ENCODE measurements around the gene WDR59.
"Not testable (repeated sequence)": the region's sequence is repeated elsewhere in the genome, so short reads cannot be mapped to it uniquely, and the experiment has no call there.

Gene WDR59

DNA sequence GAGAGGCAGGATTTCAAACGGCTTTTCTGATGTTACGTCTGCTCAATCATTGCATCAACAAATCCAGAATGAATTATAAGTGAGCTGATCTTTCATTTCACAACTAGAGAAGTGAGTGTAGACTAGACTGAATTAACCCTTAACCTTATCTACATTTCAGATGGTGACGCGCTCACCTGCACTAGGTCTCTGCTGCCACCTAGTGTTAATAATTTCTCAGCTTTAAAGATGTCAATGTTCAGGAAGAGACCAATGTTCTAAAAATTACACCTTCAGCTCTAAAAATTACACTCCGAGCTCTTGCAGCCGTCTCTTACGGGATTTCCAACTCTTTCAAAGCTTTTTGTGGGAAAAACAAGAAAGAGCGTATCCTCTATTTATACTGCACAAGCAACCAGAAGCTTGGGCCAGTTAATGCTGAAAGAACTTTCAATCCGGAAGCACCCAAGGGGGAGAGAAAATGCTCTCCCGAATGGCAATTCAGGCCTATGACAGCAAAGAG lies 122.1 kb downstream of the WDR59 start:
- no peak overlapping the region for H3K4me3 ChIP-seq (ENCODE audit: extremely low read depth, insufficient read depth, low read length, poor library complexity, severe bottlenecking)
- peaks cover 9% of the 10 kb centered on the region for H3K4me1 ChIP-seq (ENCODE audit: control insufficient read depth, insufficient read depth, low read length, poor library complexity, severe bottlenecking)
- H3K27ac ChIP-seq (ENCODE audit: low read depth, low read length, severe bottlenecking), result no peak overlapping the region
- 38 to 45% methylated on average over 4 to 6 of the region's 10 CpGs for WGBS, 2 experiments (ENCODE audit: insufficient coverage in 2 of 2)
- no peaks in the 10 kb centered on the region for H3K36me3 ChIP-seq (ENCODE audit: control insufficient read depth, insufficient read depth, low read length)
- peaks cover 3% of the 10 kb centered on the region for H3K9me3 ChIP-seq (ENCODE audit: control insufficient read depth, low read length)

- H3K36me3 ChIP-seq (ENCODE audit: control insufficient read depth, insufficient read depth, low read length), result no peaks in the 10 kb centered on the region
- WGBS, 2 experiments (ENCODE audit: insufficient coverage in 2 of 2), result 83 to 88% methylated on average over 1 to 2 of the region's 4 CpGs
- no peaks in the 10 kb centered on the region for H3K9me3 ChIP-seq (ENCODE audit: control insufficient read depth, low read length)
- no peaks in the 10 kb centered on the region for H3K4me1 ChIP-seq (ENCODE audit: control insufficient read depth, insufficient read depth, low read length, poor library complexity, severe bottlenecking)
- no peak overlapping the region for H3K27ac ChIP-seq (ENCODE audit: low read depth, low read length, severe bottlenecking)
- H3K4me3 ChIP-seq (ENCODE audit: extremely low read depth, insufficient read depth, low read length, poor library complexity, severe bottlenecking), result no peak overlapping the region
These were observed 132.4 kb downstream of the WDR59 start for GRCh38 chr16:74852500-74852875.

DNA sequence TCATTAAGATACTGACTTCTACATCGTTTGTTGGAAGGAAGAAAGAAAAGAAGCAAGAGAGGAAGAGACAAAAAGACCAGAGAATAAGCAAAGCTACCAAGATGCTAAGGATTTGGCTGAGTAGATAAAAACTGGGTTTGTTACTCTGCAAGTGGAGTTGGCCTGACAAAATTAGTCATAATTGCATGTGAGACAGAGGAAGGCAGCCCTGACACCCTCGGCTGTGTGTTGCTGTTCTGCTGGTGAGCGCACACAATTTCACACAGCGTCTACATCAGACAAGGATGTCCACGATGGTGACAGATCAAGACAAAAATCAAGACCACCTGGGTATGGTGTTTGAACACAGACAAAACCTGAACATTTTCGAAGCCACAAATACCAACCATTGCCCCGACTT lies 134.9 kb downstream of the WDR59 start:
- Histone ChIP-seq H3K4me1 (ENCODE audit: control insufficient read depth, insufficient read depth, low read length, poor library complexity, severe bottlenecking) (no peaks in the 10 kb centered on the region), H3K36me3 (ENCODE audit: control insufficient read depth, insufficient read depth, low read length) (no peaks in the 10 kb centered on the region), H3K27ac (ENCODE audit: low read depth, low read length, severe bottlenecking) (no peak overlapping the region), H3K4me3 (ENCODE audit: extremely low read depth, insufficient read depth, low read length, poor library complexity, severe bottlenecking) (no peak overlapping the region), H3K9me3 (ENCODE audit: control insufficient read depth, low read length) (no peaks in the 10 kb centered on the region)
- WGBS, 2 experiments (ENCODE audit: insufficient coverage in 2 of 2), result 76 to 84% methylated on average over 6 to 7 of the region's 7 CpGs

DNA sequence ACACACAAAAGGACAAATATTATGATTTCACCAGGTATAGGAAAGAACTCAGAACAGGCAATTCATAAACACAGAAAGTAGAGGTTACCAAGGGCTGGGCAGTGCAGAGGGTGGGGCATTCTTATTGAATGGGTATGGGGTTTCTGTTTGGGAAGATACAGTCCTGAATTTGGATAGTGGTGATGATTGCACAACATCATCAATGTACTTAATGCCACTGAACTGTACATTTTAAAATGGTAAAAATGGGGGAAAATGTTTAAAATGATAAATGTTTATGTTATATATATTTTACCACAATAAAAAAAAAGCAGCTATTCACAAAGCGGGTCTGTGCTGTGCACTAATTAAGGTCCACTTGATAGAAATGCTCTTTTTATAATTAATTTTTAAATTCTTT lies 137.7 kb downstream of the WDR59 start:
- Histone ChIP-seq H3K9me3 (ENCODE audit: control insufficient read depth, low read length) (no peaks in the 10 kb centered on the region), H3K4me3 (ENCODE audit: extremely low read depth, insufficient read depth, low read length, poor library complexity, severe bottlenecking) (no peak overlapping the region)
- WGBS, 2 experiments (ENCODE audit: insufficient coverage in 2 of 2), result no CpG with 5 or more reads among the region's 1 CpG

DNA sequence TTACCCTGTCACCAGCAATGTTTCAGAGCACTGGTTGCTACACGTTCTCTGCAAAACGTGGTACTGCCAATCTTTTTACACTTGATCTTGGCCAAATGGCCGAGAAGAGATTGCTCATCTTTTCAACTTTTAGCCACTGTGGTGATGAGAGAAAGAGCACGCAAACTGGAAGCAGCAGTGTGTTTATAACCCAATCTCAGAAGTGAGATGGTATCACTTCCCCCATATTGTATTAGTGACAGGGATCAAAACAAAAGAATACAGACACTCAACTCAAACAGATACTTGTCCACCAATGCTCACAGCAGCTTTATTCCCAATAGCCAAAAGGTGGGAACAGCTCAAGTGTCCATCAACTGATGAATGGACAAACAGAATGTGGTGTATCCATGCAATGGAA lies 138.2 kb downstream of the WDR59 start:
- WGBS, 2 experiments (ENCODE audit: insufficient coverage in 2 of 2), result 95 to 98% methylated on average over 3 to 4 of the region's 4 CpGs
- no peaks in the 10 kb centered on the region for H3K36me3 ChIP-seq (ENCODE audit: control insufficient read depth, insufficient read depth, low read length)
- no peak overlapping the region for H3K4me3 ChIP-seq (ENCODE audit: extremely low read depth, insufficient read depth, low read length, poor library complexity, severe bottlenecking)
- no peaks in the 10 kb centered on the region for H3K4me1 ChIP-seq (ENCODE audit: control insufficient read depth, insufficient read depth, low read length, poor library complexity, severe bottlenecking)
- no peak overlapping the region for H3K27ac ChIP-seq (ENCODE audit: low read depth, low read length, severe bottlenecking)
- no peaks in the 10 kb centered on the region for H3K9me3 ChIP-seq (ENCODE audit: control insufficient read depth, low read length)

More for the DNA sequence above, 137.7 kb downstream of the WDR59 start:
- Histone ChIP-seq H3K36me3 (ENCODE audit: control insufficient read depth, insufficient read depth, low read length) (no peaks in the 10 kb centered on the region), H3K4me1 (ENCODE audit: control insufficient read depth, insufficient read depth, low read length, poor library complexity, severe bottlenecking) (no peaks in the 10 kb centered on the region), H3K27ac (ENCODE audit: low read depth, low read length, severe bottlenecking) (no peak overlapping the region)

DNA sequence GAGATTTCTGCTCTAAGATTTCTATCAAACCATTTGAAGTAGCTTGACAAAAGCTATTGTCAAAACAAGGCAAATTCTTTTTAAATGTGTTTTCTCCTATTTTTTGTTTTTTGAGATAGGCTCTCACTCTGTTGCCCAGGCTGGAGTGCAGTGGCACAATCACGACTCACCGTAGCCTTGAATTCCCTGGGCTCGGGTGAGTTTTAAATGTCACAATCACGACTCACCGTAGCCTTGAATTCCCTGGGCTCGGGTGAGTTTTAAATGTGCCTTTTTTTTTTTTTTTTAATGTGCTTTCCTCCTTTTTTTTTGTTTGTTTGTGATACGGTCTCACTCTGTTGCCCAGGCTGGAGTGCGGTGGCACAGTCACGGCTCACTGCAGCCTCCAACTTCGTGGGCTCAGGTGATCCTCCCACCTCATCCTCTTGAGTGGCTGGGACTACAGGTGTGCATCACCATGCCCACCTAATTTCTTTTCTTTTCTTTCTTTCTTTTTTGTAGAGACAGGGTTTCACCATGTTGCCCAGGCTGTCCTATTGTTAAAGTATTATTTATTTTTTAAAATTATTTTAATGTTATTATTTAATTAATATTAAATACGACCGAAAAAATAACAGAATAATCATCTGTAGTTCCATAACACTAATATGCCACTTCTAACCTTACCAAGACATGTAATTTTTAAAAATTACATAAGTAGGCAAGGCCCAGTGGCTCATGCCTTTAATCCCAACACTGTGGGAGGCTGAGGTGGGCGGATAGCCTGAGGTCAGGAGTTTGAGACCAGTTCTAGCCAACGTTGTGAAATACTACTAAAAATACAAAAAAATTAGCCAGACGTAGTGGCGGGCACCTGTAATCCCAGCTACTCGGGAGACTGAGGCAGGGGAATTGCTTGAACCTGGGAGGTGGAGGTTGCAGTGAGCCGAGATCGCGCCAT lies 140.6 kb downstream of the WDR59 start:
- no peaks in the 10 kb centered on the region for H3K36me3 ChIP-seq (ENCODE audit: control insufficient read depth, insufficient read depth, low read length)
- H3K4me1 ChIP-seq (ENCODE audit: control insufficient read depth, insufficient read depth, low read length, poor library complexity, severe bottlenecking), result no peaks in the 10 kb centered on the region
- peak overlapping the region; percentile 69 for H3K27ac ChIP-seq (ENCODE audit: low read depth, low read length, severe bottlenecking)
- WGBS, 2 experiments (ENCODE audit: insufficient coverage in 2 of 2), result 48 to 72% methylated on average over 2 to 5 of the region's 20 CpGs
- no peaks in the 10 kb centered on the region for H3K9me3 ChIP-seq (ENCODE audit: control insufficient read depth, low read length)
- H3K4me3 ChIP-seq (ENCODE audit: extremely low read depth, insufficient read depth, low read length, poor library complexity, severe bottlenecking), result no peak overlapping the region

- peak overlapping the region; percentile 69 for H3K27ac ChIP-seq (ENCODE audit: low read depth, low read length, severe bottlenecking)
- H3K4me1 ChIP-seq (ENCODE audit: control insufficient read depth, insufficient read depth, low read length, poor library complexity, severe bottlenecking); H3K36me3 ChIP-seq (ENCODE audit: control insufficient read depth, insufficient read depth, low read length); H3K4me3 ChIP-seq (ENCODE audit: extremely low read depth, insufficient read depth, low read length, poor library complexity, severe bottlenecking); H3K9me3 ChIP-seq (ENCODE audit: control insufficient read depth, low read length): not testable (repeated sequence)
- WGBS, 2 experiments (ENCODE audit: insufficient coverage in 2 of 2), result 84% methylated on average over 8 to 9 of the region's 14 CpGs
These were observed 141.4 kb downstream of the WDR59 start for GRCh38 chr16:74843381-74844035.

- Histone ChIP-seq H3K9me3 (ENCODE audit: control insufficient read depth, low read length) (no peaks in the 10 kb centered on the region), H3K27ac (ENCODE audit: low read depth, low read length, severe bottlenecking) (no peak overlapping the region), H3K4me1 (ENCODE audit: control insufficient read depth, insufficient read depth, low read length, poor library complexity, severe bottlenecking) (no peaks in the 10 kb centered on the region), H3K4me3 (ENCODE audit: extremely low read depth, insufficient read depth, low read length, poor library complexity, severe bottlenecking) (no peak overlapping the region), H3K36me3 (ENCODE audit: control insufficient read depth, insufficient read depth, low read length) (no peaks in the 10 kb centered on the region)
- 57 to 68% methylated on average over 1 to 3 of the region's 6 CpGs for WGBS, 2 experiments (ENCODE audit: insufficient coverage in 2 of 2)
These were observed 142.5 kb downstream of the WDR59 start for GRCh38 chr16:74842413-74842812.

DNA sequence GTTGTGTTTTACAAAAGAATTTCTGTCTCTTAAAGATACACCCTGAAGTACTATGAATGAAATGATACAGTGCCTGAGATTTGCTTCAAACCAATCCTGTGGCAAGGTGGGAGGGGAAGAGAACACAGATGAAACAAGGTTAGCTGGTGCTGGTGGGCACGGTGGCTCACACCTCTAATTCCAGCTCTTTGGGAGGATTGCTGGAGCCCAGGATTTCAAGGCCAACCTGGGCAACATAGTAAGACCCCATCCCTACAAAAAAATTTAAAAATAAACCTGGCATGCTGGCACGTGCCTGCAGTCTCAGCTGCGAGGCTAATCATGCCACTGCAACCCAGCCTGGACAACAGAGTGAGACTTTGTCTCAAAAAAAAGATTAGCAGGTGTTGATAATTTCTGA lies 143.0 kb downstream of the WDR59 start:
- Histone ChIP-seq H3K36me3 (ENCODE audit: control insufficient read depth, insufficient read depth, low read length) (no peaks in the 10 kb centered on the region), H3K4me1 (ENCODE audit: control insufficient read depth, insufficient read depth, low read length, poor library complexity, severe bottlenecking) (no peaks in the 10 kb centered on the region), H3K27ac (ENCODE audit: low read depth, low read length, severe bottlenecking) (no peak overlapping the region), H3K9me3 (ENCODE audit: control insufficient read depth, low read length) (no peaks in the 10 kb centered on the region), H3K4me3 (ENCODE audit: extremely low read depth, insufficient read depth, low read length, poor library complexity, severe bottlenecking) (no peak overlapping the region)
- 79 to 100% methylated on average over 2 to 3 of the region's 3 CpGs for WGBS, 2 experiments (ENCODE audit: insufficient coverage in 2 of 2)

- no peak overlapping the region for H3K27ac ChIP-seq (ENCODE audit: low read depth, low read length, severe bottlenecking)
- WGBS, 2 experiments (ENCODE audit: insufficient coverage in 2 of 2), result 74 to 79% methylated on average over 2 of the region's 2 CpGs
- no peak overlapping the region for H3K4me3 ChIP-seq (ENCODE audit: extremely low read depth, insufficient read depth, low read length, poor library complexity, severe bottlenecking)
- H3K9me3 ChIP-seq (ENCODE audit: control insufficient read depth, low read length), result no peaks in the 10 kb centered on the region
- no peaks in the 10 kb centered on the region for H3K4me1 ChIP-seq (ENCODE audit: control insufficient read depth, insufficient read depth, low read length, poor library complexity, severe bottlenecking)
- H3K36me3 ChIP-seq (ENCODE audit: control insufficient read depth, insufficient read depth, low read length), result no peaks in the 10 kb centered on the region
These were observed 143.5 kb downstream of the WDR59 start for GRCh38 chr16:74841469-74841868.

GRCh38 chr16:74837056-74837455 lies 147.9 kb downstream of the WDR59 start:
- Histone ChIP-seq H3K9me3 (ENCODE audit: control insufficient read depth, low read length) (no peaks in the 10 kb centered on the region), H3K4me3 (ENCODE audit: extremely low read depth, insufficient read depth, low read length, poor library complexity, severe bottlenecking) (no peak overlapping the region), H3K27ac (ENCODE audit: low read depth, low read length, severe bottlenecking) (no peak overlapping the region), H3K36me3 (ENCODE audit: control insufficient read depth, insufficient read depth, low read length) (no peaks in the 10 kb centered on the region), H3K4me1 (ENCODE audit: control insufficient read depth, insufficient read depth, low read length, poor library complexity, severe bottlenecking) (no peaks in the 10 kb centered on the region)
- WGBS, 2 experiments (ENCODE audit: insufficient coverage in 2 of 2), result 83 to 95% methylated on average over 2 to 4 of the region's 4 CpGs
